ENCODE measurements around the gene CEP20. TPM values are rescaled to one million over a fixed set of nuclear protein-coding genes. Genes with fewer than 3 reads are reported as not detected.

Gene CEP20
- total RNA-seq, 1 donor from 2014 or later: 36.9 TPM

DNA sequence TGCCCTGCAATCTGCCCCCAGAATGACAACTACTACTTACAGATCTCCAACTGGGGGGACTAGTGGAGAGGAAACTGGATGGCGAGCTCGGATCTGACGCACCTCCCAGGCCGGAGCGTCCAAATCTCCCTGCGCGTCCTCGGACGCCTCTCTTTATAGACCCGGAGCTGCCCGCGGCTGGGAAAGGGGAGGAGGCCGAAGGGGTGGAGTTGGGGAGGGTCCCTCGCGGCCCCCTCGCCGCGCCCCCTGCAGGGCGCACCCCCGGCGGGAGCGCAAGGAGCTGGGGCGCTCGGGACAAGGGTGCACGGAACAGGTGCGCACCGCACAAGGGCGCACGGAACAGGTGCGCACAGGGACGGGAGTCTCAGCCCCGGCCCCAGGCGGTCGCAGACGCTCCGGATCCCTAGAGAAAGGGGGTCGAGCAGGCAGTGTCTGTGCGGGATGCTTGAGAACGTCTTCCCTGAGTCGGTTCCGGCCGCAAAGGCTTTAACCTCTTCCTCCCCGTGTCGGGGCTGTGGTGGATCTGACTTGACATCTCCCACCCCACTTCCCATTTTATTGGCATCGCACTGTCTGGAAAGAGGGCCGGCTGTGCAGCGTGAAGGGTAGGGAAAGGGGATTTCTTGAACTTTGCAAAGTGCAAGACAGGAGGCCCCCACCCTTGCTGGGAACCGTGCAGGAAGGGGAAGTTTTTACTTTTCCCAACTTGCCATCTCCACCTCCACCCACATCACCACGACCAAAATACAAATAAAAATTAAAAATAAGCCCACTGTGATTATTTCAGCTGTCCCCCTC, 31.3 kb downstream of the CEP20 start, which contains the start of gene MYH11:
MYH11 (minus strand) TSS at position 128 of the 798 bp plus-strand sequence. CDS start 18,776 bp downstream, outside the sequence.
- peaks cover 30% of the 10 kb centered on the region for H3K27me3 ChIP-seq (ENCODE audit: control insufficient read depth, insufficient read depth, low read length)
- DNase-seq (ENCODE audit: low read depth): no peak
- TF ChIP-seq, protein P1, sequence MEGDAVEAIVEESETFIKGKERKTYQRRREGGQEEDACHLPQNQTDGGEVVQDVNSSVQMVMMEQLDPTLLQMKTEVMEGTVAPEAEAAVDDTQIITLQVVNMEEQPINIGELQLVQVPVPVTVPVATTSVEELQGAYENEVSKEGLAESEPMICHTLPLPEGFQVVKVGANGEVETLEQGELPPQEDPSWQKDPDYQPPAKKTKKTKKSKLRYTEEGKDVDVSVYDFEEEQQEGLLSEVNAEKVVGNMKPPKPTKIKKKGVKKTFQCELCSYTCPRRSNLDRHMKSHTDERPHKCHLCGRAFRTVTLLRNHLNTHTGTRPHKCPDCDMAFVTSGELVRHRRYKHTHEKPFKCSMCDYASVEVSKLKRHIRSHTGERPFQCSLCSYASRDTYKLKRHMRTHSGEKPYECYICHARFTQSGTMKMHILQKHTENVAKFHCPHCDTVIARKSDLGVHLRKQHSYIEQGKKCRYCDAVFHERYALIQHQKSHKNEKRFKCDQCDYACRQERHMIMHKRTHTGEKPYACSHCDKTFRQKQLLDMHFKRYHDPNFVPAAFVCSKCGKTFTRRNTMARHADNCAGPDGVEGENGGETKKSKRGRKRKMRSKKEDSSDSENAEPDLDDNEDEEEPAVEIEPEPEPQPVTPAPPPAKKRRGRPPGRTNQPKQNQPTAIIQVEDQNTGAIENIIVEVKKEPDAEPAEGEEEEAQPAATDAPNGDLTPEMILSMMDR (IDR thresholded peaks at IDR 0.05; ENCODE audit: insufficient read depth, low read length, poor library complexity, severe bottlenecking): no peak
- H3K4me3 ChIP-seq (ENCODE audit: low read depth, low read length): no peak within 1 kb of the TSS
- no peaks in the 10 kb centered on the region for H3K36me3 ChIP-seq (ENCODE audit: control insufficient read depth, insufficient read depth, low read length)

DNA sequence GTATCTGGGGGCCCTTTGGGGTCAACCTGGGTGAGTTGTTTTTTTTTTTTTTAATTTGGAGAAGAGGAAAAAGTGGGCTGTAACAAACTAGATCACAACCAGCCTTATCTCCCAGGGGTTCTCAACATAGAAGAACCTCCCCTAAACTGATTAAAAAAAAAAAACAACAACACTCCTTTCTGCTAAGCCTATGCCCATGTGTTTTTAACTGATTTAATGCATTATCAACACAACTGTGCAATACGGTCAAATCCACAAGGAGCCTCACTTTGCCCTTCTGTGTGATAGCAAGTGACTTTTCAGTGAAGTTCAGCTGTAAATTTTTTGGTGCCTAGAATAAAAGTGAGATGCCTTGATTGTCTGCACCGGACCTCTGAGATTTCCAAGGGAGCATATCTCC, 32.2 kb downstream of the CEP20 start:
- no peak overlapping the region for H3K4me3 ChIP-seq (ENCODE audit: low read depth, low read length)
- TF ChIP-seq, protein P1 (IDR thresholded peaks at IDR 0.05; ENCODE audit: insufficient read depth, low read length, poor library complexity, severe bottlenecking): no peak

DNA sequence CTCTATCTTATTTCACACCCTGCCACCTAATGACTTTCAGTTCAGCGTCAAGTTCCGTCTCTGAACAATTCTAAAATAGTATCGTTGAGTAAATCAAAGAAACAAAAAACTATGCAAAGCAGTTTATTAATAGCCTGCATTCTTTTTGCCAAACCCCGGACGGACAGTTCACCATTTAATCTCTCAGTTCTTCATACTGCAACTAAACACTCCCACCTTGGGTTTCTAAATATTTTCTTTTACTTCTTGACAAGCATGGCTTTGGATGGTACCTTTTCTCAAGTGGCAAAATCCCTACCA, 32.7 kb downstream of the CEP20 start:
- DNase-seq (ENCODE audit: low read depth): no peak
- H3K27me3 ChIP-seq (ENCODE audit: control insufficient read depth, insufficient read depth, low read length): peaks cover 30% of the 10 kb centered on the region

More for the DNA sequence above, 32.2 kb downstream of the CEP20 start:
- Histone ChIP-seq H3K36me3 (ENCODE audit: control insufficient read depth, insufficient read depth, low read length) (no peaks in the 10 kb centered on the region), H3K27me3 (ENCODE audit: control insufficient read depth, insufficient read depth, low read length) (peaks cover 30% of the 10 kb centered on the region)
- no peak for DNase-seq (ENCODE audit: low read depth)

DNA sequence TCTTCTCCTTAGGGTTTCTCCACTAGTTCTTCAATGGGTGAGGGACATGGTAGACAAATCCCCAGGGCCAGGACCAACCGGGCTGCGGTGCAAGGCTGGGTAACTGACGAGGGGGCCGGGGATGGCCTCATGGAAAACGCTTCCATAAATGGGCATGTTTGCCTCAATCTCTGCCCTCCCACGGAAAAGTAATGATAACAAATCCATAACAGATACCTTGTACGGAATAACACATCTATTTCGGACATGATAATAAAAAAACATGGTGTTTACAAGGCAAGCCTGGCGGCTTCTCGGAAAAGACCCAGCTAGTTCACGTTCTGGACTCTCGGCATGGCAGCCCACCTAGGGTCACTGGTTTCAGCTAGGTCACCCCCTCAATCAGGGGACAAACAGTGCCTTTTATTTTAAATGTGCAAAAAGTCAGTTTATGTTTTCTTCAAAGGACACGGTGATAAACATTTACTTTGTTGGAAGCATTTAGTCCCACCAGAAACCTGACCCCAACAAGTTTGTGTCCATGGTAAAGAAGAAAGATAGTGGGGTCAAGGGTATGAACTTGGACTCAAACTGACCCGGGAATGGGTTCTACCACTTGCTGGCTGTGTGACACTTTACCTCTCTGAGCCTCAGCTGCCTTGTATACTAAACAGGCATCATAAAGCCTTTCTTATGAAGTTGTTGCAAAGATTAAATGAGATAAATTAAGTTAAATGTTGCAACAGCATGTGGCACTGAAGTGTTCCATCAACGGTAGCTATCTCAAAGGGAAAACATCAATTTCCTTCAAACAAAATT, 33.3 kb downstream of the CEP20 start:
- DNase-seq (ENCODE audit: low read depth): no peak
- Histone ChIP-seq H3K27me3 (ENCODE audit: control insufficient read depth, insufficient read depth, low read length) (peaks cover 30% of the 10 kb centered on the region), H3K4me3 (ENCODE audit: low read depth, low read length) (no peak overlapping the region), H3K36me3 (ENCODE audit: control insufficient read depth, insufficient read depth, low read length) (no peaks in the 10 kb centered on the region)
- TF ChIP-seq, protein P1 (IDR thresholded peaks at IDR 0.05; ENCODE audit: insufficient read depth, low read length, poor library complexity, severe bottlenecking): no peak

More for the DNA sequence above, 32.7 kb downstream of the CEP20 start:
- Histone ChIP-seq H3K36me3 (ENCODE audit: control insufficient read depth, insufficient read depth, low read length) (no peaks in the 10 kb centered on the region), H3K4me3 (ENCODE audit: low read depth, low read length) (no peak overlapping the region)
- TF ChIP-seq, protein P1 (IDR thresholded peaks at IDR 0.05; ENCODE audit: insufficient read depth, low read length, poor library complexity, severe bottlenecking): no peak

DNA sequence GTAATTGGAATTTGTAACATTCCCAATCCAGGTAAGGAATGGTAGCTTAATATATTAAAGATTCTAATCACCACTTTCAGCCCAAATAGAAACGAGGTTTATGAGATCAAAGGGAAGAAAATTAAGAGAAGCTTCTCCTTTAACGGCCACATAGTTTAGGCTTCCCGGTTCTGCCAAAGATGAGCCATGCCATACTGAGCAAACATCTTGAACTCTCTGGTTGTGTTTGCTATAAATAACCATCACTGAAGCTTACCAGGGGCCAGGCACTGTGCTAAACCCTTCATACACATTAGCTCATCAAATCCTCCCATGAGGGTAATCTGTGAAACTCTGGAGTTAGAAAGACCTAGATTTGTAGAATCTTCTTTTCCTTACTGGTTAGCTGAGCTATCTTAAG, 34.3 kb downstream of the CEP20 start:
- TF ChIP-seq, protein P1 (IDR thresholded peaks at IDR 0.05; ENCODE audit: insufficient read depth, low read length, poor library complexity, severe bottlenecking): no peak
- DNase-seq (ENCODE audit: low read depth): no peak
- H3K36me3 ChIP-seq (ENCODE audit: control insufficient read depth, insufficient read depth, low read length): no peaks in the 10 kb centered on the region
- H3K27me3 ChIP-seq (ENCODE audit: control insufficient read depth, insufficient read depth, low read length): peaks cover 30% of the 10 kb centered on the region
- H3K4me3 ChIP-seq (ENCODE audit: low read depth, low read length): no peak overlapping the region
